Natural killer cell (primary cell): ENCODE data around the gene GPR18. TPM values are rescaled to one million over a fixed set of nuclear protein-coding genes. Genes with fewer than 3 reads are reported as not detected.

Experiments used
- ATAC-seq, 3 donors: fragments of 150-1000 bp in 2 of 3; fragments of 200-7000 bp in 1 of 3; cut with Tn5 transposase; 1 replicate in 1 of 3; 2 replicates in 2 of 3; pipeline ENCODE4 v1.10.0; 2021; ENCODE audit warnings: mild to moderate bottlenecking in 2 of 3, moderate library complexity in 2 of 3
- DNase-seq, 2 donors: peaks; one replicate each; pipeline versions ENCODE4 v3.0.0 to v3.0.0-alpha.2; 2013 to 2021; ENCODE audit warnings: mixed read lengths in 1 of 2
- H3K27ac ChIP-seq: one replicate; pipeline ENCODE4 v1.5.1; 2013; ENCODE audit warnings: mild to moderate bottlenecking, low read length
- H3K27me3 ChIP-seq: one replicate; pipeline ENCODE4 v1.6.1; 2013; ENCODE audit warnings: low read length; ENCODE audit not compliant: control insufficient read depth, insufficient read depth
- H3K36me3 ChIP-seq: one replicate; pipeline ENCODE4 v1.6.1; 2013; ENCODE audit warnings: low read length; ENCODE audit not compliant: control insufficient read depth, insufficient read depth
- H3K4me1 ChIP-seq: one replicate; pipeline ENCODE4 v1.6.1; 2013; ENCODE audit warnings: low read length; ENCODE audit not compliant: control insufficient read depth, insufficient read depth
- H3K4me3 ChIP-seq: one replicate; pipeline ENCODE4 v1.5.1; 2013; ENCODE audit warnings: low read length
- H3K9me3 ChIP-seq: one replicate; pipeline ENCODE4 v1.6.1; 2013; ENCODE audit warnings: low read length; ENCODE audit not compliant: control insufficient read depth, insufficient read depth
- H3K27ac Mint-ChIP-seq, 2 donors: one replicate each; pipeline ENCODE4 v1.8.0; 2022; ENCODE audit warnings: mild to moderate bottlenecking in 2 of 2, mixed read lengths in 2 of 2, moderate library complexity in 1 of 2
- H3K27me3 Mint-ChIP-seq, 2 donors: one replicate each; pipeline ENCODE4 v1.8.0; 2022; ENCODE audit warnings: low read depth in 2 of 2, mixed read lengths in 2 of 2
- H3K36me3 Mint-ChIP-seq: one replicate; pipeline ENCODE4 v1.8.0; 2022; ENCODE audit warnings: mixed read lengths
- H3K4me1 Mint-ChIP-seq, 2 donors: one replicate each; pipeline ENCODE4 v1.8.0; 2022; ENCODE audit warnings: mixed read lengths in 2 of 2
- H3K4me3 Mint-ChIP-seq: one replicate; pipeline ENCODE4 v1.8.0; 2022; ENCODE audit warnings: mild to moderate bottlenecking, moderate library complexity, mixed read lengths
- H3K9me3 Mint-ChIP-seq, 2 donors: one replicate each; pipeline ENCODE4 v1.8.0; 2022; ENCODE audit warnings: mixed read lengths in 2 of 2
- CTCF ChIP-seq: fragments of 200-600 bp; IDR thresholded peaks from one replicate; pipeline ENCODE4 v1.8.0; 2022; ENCODE audit warnings: antibody characterized with exemption
- WGBS: methylation state at CpG from one replicate; pipeline ENCODE4 v1.1.7; 2013; ENCODE audit warnings: missing lambda C conversion rate; ENCODE audit not compliant: insufficient coverage; 5-methylcytosine and 5-hydroxymethylcytosine counted together
- intact Hi-C: fragments of 100-400 bp; cut with micrococcal nuclease; formaldehyde crosslinking; loops from one replicate; pipeline ENCODE4 v1.14.2; 2022
- total RNA-seq, 4 donors: library from RNA; stranded (reverse); fragments of 120-200 nt in 1 of 4; gene quantifications; one replicate each; pipeline versions ENCODE4 v1.2.3 to v1.2.4, GENCODE V29; 2013 to 2022

Gene GPR18
- total RNA-seq, 3 donors from 2014 or later (not counting 1 experiment from before 2014, with no cell fraction given): 11.4 to 41.7 (median 25.5) TPM

- TF ChIP-seq CTCF: no peak
- Mint-ChIP-seq H3K27ac (no peak overlapping the region), H3K36me3 (no peaks in the 10 kb centered on the region), H3K9me3 (no peaks in the 10 kb centered on the region), H3K4me3 (no peak overlapping the region), H3K4me1 (peaks cover 80 to 91% of the 10 kb centered on the region in 2 donors), H3K27me3 (no peaks in the 10 kb centered on the region)
- DNase-seq (peak in 1 of 2 donors; percentile 38), ATAC-seq (peak in 1 of 3 donors; percentile 23)
- Histone ChIP-seq H3K36me3 (peaks cover 8% of the 10 kb centered on the region), H3K4me3 (no peak overlapping the region), H3K27ac (no peak overlapping the region), H3K4me1 (peaks cover 70% of the 10 kb centered on the region), H3K27me3 (no peaks in the 10 kb centered on the region), H3K9me3 (no peaks in the 10 kb centered on the region)
- intact Hi-C loops: no loop called here
- 23% methylated on average over 5 of the region's 5 CpGs for WGBS
These were observed 20.0 kb upstream of the GPR18 start for GRCh38 chr13:99278200-99278599.

GRCh38 chr13:99277629-99278028 lies 19.4 kb upstream of the GPR18 start:
- ATAC-seq (no peak), DNase-seq (no peak)
- Histone ChIP-seq H3K27ac (no peak overlapping the region), H3K4me3 (no peak overlapping the region), H3K9me3 (peaks cover under 1% of the 10 kb centered on the region), H3K27me3 (no peaks in the 10 kb centered on the region), H3K4me1 (peaks cover 73% of the 10 kb centered on the region), H3K36me3 (peaks cover 8% of the 10 kb centered on the region)
- WGBS: 76% methylated on average over 3 of the region's 4 CpGs
- H3K9me3 Mint-ChIP-seq: peaks cover 0 to 2% of the 10 kb centered on the region in 2 donors
- intact Hi-C loops: no loop called here
- no peak overlapping the region for H3K4me3 Mint-ChIP-seq
- no peaks in the 10 kb centered on the region for H3K27me3 Mint-ChIP-seq
- peak overlapping the region in 1 of 2 donors; percentile 11 for H3K27ac Mint-ChIP-seq
- TF ChIP-seq CTCF: no peak
- no peaks in the 10 kb centered on the region for H3K36me3 Mint-ChIP-seq
- H3K4me1 Mint-ChIP-seq: peaks cover 80 to 91% of the 10 kb centered on the region in 2 donors

- no peak overlapping the region for H3K4me3 ChIP-seq
- intact Hi-C loops: no loop called here
- no peaks in the 10 kb centered on the region for H3K27me3 ChIP-seq
- no CpG with 5 or more reads among the region's 2 CpGs for WGBS
- Mint-ChIP-seq H3K4me1 (peaks cover 78 to 90% of the 10 kb centered on the region in 2 donors), H3K9me3 (peaks cover 0 to 2% of the 10 kb centered on the region in 2 donors), H3K27me3 (no peaks in the 10 kb centered on the region), H3K4me3 (no peak overlapping the region), H3K36me3 (no peaks in the 10 kb centered on the region), H3K27ac (peak overlapping the region; percentile 11 to 47)
- TF ChIP-seq CTCF: no peak
- H3K27ac ChIP-seq: no peak overlapping the region
- peak in 1 of 2 donors; percentile 36 for DNase-seq
- H3K9me3 ChIP-seq: peaks cover 6% of the 10 kb centered on the region
- no peak for ATAC-seq
- peaks cover 8% of the 10 kb centered on the region for H3K36me3 ChIP-seq
- peaks cover 74% of the 10 kb centered on the region for H3K4me1 ChIP-seq
These were observed 18.5 kb upstream of the GPR18 start for GRCh38 chr13:99276706-99277105.

GRCh38 chr13:99275093-99275469 lies 16.9 kb upstream of the GPR18 start:
- H3K27me3 Mint-ChIP-seq: no peaks in the 10 kb centered on the region
- peaks cover 6% of the 10 kb centered on the region for H3K36me3 ChIP-seq
- no peak overlapping the region for H3K4me3 ChIP-seq
- WGBS: 0% methylated on average over 1 of the region's 1 CpG
- H3K27ac ChIP-seq: peak overlapping the region; percentile 32
- peaks cover 63% of the 10 kb centered on the region for H3K4me1 ChIP-seq
- H3K36me3 Mint-ChIP-seq: no peaks in the 10 kb centered on the region
- TF ChIP-seq CTCF: no peak
- H3K4me3 Mint-ChIP-seq: peak overlapping the region; percentile 26
- ATAC-seq: peak; percentile 36 to 70 (median 68)
- H3K27me3 ChIP-seq: no peaks in the 10 kb centered on the region
- H3K9me3 Mint-ChIP-seq: peaks cover 0 to 2% of the 10 kb centered on the region in 2 donors
- H3K27ac Mint-ChIP-seq: peak overlapping the region; percentile 85 to 91
- peaks cover 64 to 83% of the 10 kb centered on the region in 2 donors for H3K4me1 Mint-ChIP-seq
- peaks cover 6% of the 10 kb centered on the region for H3K9me3 ChIP-seq
- intact Hi-C loops: no loop called here
- peak in 1 of 2 donors; percentile 76 for DNase-seq
